22Rv1 (cell line): ENCODE data around the gene SLC6A9.
A peak's percentile ranks its signal among the peaks of the same experiment; 100 is the strongest.

Experiments used
- H3K27ac ChIP-seq: fragments of 450-650 bp; 2 replicates; pipeline ENCODE4 v1.5.1; 2017
- ZFX ChIP-seq: fragments of 450-650 bp; IDR thresholded peaks from 2 replicates; pipeline ENCODE4 v1.6.1; 2017; ENCODE audit warnings: antibody characterized with exemption, borderline replicate concordance
- TF ChIP-seq, protein P1 (sequence below): fragments of 450-650 bp; IDR thresholded peaks from 2 replicates; pipeline ENCODE4 v1.5.1; 2017; ENCODE audit warnings: mild to moderate bottlenecking

Gene SLC6A9

DNA sequence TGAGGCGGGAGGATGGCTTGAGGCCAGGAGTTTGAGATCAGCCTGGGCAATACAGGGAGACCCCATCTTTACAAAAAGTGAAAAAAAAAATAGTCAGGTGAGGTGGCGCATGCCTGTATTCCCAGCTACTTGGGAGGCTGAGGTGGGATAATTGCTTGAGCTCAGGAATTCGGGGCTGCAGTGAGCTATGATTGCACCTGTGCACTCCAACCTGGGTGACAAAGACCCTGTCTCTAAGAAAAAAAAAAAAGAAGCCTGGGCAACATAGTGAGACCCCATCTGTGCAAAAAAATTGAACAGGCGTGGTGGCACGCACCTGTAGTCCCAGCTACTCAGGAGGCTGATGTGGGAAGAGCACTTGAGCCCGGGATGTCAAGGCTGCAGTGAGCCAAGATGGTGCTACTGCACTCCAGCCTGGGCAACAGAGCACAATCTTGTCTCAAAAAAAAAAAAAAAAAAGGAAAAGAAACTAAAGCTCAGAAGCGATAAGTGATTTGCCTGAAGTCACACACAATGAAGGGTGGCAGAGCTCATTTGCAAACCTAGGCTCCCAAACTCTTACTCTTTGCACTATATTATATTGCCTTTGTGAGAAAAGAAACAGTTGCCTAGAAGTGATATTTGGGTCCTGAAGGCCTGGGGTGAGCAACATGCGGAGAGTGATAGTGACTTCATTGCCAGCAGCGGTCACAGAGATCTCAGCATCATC is 37.9 kb downstream of the SLC6A9 start:
- peak overlapping the region; percentile 91; the same call in 1 of the 2 replicates for H3K27ac ChIP-seq
- TF ChIP-seq, protein P1, sequence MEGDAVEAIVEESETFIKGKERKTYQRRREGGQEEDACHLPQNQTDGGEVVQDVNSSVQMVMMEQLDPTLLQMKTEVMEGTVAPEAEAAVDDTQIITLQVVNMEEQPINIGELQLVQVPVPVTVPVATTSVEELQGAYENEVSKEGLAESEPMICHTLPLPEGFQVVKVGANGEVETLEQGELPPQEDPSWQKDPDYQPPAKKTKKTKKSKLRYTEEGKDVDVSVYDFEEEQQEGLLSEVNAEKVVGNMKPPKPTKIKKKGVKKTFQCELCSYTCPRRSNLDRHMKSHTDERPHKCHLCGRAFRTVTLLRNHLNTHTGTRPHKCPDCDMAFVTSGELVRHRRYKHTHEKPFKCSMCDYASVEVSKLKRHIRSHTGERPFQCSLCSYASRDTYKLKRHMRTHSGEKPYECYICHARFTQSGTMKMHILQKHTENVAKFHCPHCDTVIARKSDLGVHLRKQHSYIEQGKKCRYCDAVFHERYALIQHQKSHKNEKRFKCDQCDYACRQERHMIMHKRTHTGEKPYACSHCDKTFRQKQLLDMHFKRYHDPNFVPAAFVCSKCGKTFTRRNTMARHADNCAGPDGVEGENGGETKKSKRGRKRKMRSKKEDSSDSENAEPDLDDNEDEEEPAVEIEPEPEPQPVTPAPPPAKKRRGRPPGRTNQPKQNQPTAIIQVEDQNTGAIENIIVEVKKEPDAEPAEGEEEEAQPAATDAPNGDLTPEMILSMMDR, result no peak
- no peak for TF ChIP-seq ZFX

DNA sequence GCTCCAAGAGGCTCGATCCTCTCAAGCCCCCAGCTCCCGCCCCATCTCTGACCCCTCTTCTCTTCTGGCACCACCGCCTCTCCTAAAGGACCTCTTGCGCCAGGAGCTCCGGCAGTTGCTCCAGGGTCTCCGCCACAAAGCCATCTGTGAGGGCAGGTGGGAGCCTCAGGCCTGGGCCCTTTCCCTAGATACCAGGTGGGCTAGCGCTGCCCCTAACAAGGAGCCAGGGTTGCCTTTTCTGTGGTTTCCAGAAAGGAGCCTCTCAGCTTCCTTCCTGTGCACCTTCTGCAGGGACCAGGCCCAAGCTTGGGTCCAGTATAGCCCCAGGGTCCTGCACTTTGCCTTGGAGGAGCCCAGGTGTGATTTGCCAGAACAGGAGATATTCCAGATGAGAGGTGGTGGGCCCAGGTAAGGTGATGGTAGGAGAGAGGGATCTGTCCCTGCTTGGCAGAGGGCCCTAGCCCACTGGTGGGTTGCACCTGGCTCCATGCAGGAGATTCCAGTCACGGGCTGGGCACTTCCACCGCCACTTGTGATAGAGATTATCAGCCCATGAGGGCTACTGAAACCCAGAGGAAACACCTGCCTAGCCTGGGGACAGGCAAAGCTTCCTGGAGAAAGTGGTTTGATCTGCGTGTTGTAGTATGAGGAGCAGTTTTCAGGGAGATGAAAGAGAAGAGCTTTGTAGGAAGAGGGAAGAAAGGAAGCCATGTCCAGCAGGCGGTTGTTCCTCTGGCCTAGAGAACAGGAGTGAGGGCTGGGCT is 38.8 kb downstream of the SLC6A9 start:
- H3K27ac ChIP-seq, result peak overlapping the region; percentile 91
- TF ChIP-seq ZFX, result no peak
- TF ChIP-seq, protein P1, result no peak

- peak within 1 kb of the TSS; percentile 91 for H3K27ac ChIP-seq
- TF ChIP-seq ZFX, result no peak
- TF ChIP-seq, protein P1, result no peak
These were observed 39.6 kb downstream of the SLC6A9 start, which contains the start of gene CCDC24 for GRCh38 chr1:43991476-43992231. CCDC24 (plus strand) TSS chr1:43991599; CDS start chr1:43991879, 280 bp downstream.

DNA sequence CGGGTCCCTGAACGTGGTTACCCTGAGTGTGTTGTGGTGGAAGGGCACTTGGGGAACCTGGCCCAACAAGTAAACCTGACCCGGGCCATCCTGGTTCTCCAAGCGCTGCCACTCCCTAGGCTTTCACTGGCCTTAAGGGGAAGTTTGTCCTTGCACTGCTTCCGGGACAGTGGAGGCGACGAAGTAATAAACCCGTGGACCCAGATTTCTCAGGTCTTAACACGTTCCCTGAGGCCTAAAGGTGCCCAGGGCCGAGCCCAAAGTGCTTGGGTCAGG is 40.1 kb downstream of the SLC6A9 start:
- no peak for TF ChIP-seq ZFX
- peak overlapping the region; percentile 91 for H3K27ac ChIP-seq

DNA sequence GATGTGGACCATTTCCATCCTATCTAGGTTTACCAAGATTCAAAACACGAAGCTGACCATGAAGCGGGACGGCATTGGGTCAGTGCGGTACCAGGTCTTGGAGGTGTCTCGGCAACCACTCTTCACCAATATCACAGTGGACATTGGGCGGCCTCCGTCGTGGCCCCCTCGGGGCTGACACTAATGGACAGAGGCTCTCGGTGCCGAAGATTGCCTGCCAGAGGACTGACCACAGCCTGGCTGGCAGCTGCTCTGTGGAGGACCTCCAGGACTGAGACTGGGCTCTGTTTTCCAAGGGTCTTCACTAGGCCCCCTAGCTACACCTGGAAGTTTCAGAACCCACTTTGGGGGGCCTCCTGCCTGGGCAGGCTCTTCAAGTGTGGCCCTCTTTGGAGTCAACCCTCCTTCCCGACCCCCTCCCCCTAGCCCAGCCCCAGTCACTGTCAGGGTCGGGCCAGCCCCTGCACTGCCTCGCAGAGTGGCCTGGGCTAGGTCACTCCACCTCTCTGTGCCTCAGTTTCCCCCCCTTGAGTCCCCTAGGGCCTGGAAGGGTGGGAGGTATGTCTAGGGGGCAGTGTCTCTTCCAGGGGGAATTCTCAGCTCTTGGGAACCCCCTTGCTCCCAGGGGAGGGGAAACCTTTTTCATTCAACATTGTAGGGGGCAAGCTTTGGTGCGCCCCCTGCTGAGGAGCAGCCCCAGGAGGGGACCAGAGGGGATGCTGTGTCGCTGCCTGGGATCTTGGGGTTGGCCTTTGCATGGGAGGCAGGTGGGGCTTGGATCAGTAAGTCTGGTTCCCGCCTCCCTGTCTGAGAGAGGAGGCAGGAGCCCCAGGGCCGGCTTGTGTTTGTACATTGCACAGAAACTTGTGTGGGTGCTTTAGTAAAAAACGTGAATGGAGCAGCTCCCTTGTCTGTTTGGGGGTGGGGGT is 40.7 kb downstream of the SLC6A9 start:
- H3K27ac ChIP-seq, result peak overlapping the region; percentile 91
- TF ChIP-seq, protein P1, result no peak
- no peak for TF ChIP-seq ZFX

DNA sequence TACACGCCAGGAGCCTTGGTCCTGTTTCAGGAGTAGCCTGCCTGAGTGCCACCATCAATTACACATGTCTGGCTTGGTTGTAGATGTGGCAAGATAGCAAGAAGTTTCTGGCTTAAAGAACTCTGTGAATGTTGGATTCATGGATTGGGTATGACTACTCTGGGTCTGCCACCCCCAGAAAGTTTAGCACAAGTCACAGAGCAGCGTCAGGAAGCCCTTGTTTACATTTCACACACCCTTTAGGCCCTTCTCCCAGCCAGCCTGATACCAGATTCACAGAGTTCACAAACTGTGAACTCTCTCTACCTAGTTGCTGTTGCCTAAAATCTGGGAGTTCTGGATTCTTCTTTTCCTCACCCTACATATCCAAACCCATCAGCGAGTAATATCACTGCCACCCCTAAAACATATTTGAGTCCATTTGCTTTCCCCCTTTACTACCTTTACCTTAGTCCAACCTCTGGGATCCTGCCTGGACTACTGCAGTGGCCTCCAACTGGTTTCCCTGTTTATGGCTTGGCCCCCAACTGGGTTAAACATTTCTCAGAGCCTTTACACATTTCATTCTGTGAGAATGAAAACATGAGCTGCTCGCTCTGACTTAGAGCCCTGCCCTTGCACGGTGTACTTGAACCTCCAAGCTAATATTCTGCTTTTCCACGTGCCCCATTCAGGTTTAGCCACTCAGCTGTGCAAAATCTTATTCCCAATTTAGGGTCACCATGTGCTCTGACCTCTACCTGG is 43.9 kb downstream of the SLC6A9 start:
- no peak for TF ChIP-seq ZFX
- TF ChIP-seq, protein P1, result no peak
- H3K27ac ChIP-seq, result no peak overlapping the region
